Frontal cortex (tissue), 4 donors: ENCODE measurements around the gene TMEM134. TPM values are rescaled to one million over a fixed set of nuclear protein-coding genes. Genes with fewer than 3 reads are reported as not detected.
A peak's percentile ranks its signal among the peaks of the same experiment; 100 is the strongest.
"Not testable (repeated sequence)": the region's sequence is repeated elsewhere in the genome, so short reads cannot be mapped to it uniquely, and the experiment has no call there.

Experiments
- DNase-seq, 2 donors: peaks; one replicate each; pipeline ENCODE4 v3.0.0; 2012; ENCODE audit warnings: low spot score in 2 of 2
- FAIRE-seq: peaks from 2 replicates; lab custom pipeline; 2012; peaks lifted over from hg19 to GRCh38; lab: Jason Lieb, UNC
- total RNA-seq: library from RNA; depleted of rRNA; stranded (reverse); fragments of >200 nt; gene quantifications from one replicate; pipeline ENCODE4 v1.2.3, GENCODE V29; 2014
- donor health status: control.
- donor health status: control.
- donor health status: control.

TMEM134 gene
- total RNA-seq: 17.5 TPM

- DNase-seq: peak; percentile 96 to 97
- no peak for FAIRE-seq
These were observed at the start of gene TMEM134 for GRCh38 chr11:67468759-67469507. TSS of gene TMEM134 (minus strand) at chr11:67469251. CDS start at chr11:67469192, 59 bp downstream.

- DNase-seq (no peak), FAIRE-seq (no peak)
These were observed 48.9 kb upstream of the TMEM134 start for GRCh38 chr11:67517784-67518552.

DNA sequence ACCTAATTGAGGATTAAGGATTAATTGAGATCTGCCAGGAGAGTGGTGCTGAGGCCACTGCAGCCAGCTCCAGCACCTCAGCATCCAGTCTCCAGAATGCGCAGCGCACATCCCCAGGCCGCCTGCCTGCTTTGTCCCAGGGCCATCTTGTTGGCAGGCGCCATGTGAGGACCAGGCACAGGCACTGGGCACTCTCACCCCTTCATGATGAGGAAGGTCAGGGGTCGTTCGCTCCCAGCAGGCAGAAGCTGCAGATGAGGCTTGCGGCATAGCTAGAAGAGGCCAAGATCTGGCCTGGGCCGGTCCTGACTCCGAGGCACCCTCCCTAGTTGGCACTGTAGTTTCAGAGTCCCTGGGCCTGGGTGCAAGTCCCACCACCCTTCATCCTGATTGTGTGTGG is 47.8 kb upstream of the TMEM134 start:
- DNase-seq (no peak), FAIRE-seq (no peak)

- DNase-seq (no peak), FAIRE-seq (no peak)
These were observed 45.1 kb upstream of the TMEM134 start for GRCh38 chr11:67514116-67514515.

DNA sequence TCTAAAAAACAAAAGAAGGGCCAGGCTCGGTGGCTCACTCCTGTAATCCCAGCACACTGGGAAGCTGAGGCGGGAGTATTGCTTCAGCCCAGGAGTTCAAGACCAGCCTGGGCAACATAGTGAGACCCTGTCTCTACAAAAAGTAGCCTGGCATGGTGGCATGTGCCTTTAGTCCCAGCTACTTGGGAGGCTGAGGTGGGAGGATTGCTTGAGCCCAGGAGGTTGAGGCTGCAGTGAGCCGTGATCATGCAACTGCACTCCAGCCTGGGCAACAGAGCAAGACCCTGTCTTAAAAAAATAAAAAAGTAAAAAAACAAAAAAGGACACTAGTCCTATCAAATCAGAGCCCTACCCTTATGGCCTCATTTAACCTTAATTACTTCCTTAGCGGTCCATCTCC is 42.5 kb upstream of the TMEM134 start:
- DNase-seq, FAIRE-seq: not testable (repeated sequence)

DNA sequence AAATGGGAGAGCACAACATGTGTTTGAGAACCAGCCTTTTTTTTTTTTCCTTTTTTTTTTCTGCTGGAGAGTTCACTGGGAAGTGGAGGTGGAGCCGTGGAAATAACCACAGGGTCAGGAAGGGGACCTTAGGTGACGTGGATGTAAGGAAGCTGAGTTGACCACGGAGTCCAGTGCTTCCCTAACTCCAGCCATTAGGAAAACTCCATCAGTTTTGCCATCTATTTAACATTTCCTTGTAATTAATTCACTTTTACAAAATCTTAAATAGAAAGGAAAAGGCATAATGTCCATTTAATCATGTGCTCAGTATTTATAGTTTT is 40.9 kb upstream of the TMEM134 start:
- FAIRE-seq (no peak), DNase-seq (no peak)

DNA sequence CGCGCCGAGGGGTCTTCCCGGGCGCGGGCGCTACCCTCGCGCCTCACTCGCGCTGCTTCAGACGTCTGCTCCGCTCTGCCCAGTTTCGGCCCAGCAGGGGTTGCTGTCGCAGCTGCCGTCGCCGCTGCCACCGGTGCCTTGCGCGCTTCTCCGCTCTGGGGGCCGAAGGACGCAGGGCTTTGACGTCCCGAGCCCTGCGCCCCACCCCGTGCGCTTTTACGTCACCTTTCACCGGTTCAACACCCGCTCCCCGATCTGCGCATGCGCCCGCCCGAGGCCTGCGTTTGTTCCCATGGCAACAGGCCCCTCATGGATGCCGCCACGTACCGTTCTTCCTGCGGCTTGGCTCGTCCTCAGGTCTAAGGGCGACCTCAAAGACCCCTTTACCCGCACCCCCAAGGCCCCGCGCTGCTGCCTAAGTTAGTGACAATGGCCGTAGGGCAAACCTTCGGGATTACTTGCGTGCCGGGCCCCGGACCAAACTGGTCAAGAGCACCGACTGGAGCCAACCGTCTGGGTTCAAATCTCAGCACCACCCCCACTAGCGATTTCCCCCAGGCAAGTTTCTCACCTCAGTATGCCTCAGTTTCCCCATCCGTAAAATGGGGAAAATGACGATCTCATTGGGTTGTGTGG is 39.6 kb upstream of the TMEM134 start:
- DNase-seq (peak; percentile 92 to 99), FAIRE-seq (no peak)

DNA sequence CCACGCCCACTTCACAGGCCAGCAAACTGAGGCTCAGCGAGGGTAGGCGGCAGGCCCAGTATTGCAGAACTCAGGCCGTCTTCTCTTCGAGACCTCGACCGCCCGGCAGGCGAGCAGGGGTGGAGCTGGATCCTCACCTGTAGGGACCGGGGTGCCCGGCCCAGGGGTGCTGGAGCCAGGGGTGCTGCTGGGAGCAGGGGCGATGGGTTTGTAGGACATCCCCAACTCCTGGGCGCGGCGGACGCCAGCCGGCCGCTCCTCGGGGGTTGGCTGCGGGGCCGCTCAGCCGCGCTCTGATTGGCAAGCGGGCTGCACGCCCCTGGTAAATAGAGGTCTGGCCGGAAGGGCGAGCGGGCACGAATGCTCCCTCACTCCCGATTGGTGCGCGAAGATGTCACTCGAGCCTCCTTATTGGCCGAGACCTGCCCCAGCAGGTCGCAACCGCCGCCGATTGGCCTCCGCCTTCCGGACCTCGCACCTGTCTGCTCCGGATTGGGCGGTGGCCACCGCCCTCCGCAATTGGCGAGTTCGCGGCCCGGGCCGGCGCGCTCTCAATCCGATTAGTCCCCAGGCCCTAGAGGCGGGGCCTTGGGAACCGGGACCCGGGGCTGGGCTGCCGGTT is 38.9 kb upstream of the TMEM134 start, which contains the start of gene CDK2AP2:
Gene CDK2AP2, minus strand, starts transcription at position 299 of the 622 bp plus-strand sequence. Its CDS starts 80 bp downstream, at position 219.
- FAIRE-seq: peak; percentile 45

DNA sequence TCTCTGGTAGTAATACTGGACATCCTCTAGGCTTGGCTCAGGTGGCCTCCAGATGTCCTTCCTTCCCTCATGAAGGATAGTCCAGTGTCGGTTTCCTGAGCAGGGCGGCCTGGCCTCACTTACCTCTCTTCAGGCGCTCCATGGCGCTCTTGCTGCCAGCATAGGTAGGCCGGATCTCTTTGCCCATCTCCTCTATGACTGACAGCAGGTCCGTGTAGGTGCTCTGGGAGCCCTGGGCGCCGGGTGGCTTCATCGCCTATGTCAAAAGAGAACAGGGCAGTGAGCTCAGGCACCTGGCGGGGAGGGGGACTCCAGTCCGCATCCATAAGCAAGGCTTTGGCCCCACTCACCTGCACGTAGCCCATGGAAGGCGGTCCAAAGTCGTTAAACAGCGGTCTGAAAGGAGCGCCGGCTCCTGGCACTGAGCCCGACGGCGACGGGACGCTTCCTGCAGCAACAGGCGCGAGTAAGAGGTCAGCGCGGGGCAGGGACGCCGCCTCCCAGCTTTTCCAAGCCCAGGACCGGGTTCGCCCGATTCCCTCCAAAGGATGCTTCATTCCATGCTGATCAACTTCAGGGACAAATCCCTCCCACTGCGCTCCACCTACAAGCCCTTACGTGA is 38.3 kb upstream of the TMEM134 start:
- FAIRE-seq: no peak
- no peak for DNase-seq

More for the DNA sequence above, 38.9 kb upstream of the TMEM134 start, which contains the start of gene CDK2AP2:
- DNase-seq: peak; percentile 98

GRCh38 chr11:67506426-67507051 is 37.5 kb upstream of the TMEM134 start:
- no peak for DNase-seq
- no peak for FAIRE-seq

DNA sequence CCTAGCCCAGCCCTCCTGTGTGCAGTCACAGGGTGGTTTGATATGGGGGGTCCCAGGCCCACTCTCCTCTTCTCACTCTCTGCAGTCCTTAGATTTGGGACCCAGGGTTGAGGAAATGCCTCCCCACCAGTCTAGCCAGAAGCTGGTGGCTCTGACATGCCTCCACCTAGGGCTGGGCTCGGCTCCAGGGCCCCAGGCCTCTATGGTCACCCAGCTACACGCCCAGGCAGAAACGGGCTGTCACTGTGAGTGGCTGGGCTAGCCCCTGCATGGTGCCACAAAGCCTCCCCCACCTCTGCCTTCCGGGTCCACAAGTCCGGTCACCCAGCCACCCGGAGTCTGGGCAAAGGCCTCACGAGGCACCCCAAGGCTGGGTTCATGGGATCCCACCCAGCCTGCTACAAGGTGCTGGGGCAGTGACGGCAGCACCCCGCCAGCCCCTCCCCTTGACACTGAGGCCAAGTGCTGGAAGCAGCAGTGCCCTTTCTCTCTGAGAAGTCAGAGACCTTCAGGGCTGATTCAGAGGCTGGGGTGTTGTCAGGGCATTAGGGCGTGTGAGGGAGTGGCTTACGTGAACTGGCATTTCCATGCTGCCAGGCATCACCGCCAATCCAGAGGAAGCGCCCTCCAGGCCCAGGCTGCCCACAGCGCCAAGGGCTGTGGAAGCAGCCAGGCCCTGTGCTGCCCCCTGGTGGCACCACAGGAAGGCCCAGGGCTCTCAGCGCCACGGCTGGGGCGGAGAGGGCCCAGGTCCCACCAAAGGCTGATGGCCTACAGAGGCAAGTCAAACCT is 36.8 kb upstream of the TMEM134 start:
- DNase-seq (peak; percentile 88 to 91), FAIRE-seq (no peak)

DNA sequence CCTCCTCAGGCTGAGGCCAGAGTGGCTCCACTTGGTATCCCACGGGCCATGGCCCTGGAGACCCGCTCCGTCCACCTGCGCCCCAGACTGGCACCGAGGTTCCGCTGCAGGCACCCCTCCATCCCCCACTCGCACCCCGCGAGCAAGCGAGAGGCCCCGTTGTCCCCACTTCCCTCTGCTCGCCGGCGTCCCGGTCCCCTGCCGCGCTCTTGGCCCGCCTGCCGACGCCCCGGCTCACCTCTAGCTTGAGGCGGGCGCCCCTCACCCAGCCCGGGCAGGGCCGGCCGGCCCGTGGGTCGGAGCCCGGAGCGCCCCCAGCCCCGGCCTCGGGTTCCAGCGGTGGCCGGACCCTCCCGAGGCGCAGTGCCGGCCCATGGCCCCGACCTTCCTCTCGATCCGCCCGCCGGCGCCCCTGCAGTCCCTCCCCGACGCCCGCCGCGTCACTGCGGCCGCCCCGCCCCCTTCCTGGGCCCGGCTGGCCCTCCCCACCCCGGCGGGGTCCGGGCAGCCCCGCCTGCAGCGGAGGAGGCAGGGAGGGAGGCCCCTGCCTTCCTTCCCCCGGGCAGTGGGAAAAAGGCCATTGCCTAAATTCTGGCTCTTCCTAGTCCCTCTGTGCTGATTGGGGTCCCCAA is 36.0 kb upstream of the TMEM134 start, which contains the start of gene PITPNM1:
Gene PITPNM1, minus strand, starts transcription at position 414 of the 632 bp plus-strand sequence. CDS start 1,183 bp downstream, outside the sequence.
- FAIRE-seq (no peak), DNase-seq (peak; percentile 78 to 79)

DNA sequence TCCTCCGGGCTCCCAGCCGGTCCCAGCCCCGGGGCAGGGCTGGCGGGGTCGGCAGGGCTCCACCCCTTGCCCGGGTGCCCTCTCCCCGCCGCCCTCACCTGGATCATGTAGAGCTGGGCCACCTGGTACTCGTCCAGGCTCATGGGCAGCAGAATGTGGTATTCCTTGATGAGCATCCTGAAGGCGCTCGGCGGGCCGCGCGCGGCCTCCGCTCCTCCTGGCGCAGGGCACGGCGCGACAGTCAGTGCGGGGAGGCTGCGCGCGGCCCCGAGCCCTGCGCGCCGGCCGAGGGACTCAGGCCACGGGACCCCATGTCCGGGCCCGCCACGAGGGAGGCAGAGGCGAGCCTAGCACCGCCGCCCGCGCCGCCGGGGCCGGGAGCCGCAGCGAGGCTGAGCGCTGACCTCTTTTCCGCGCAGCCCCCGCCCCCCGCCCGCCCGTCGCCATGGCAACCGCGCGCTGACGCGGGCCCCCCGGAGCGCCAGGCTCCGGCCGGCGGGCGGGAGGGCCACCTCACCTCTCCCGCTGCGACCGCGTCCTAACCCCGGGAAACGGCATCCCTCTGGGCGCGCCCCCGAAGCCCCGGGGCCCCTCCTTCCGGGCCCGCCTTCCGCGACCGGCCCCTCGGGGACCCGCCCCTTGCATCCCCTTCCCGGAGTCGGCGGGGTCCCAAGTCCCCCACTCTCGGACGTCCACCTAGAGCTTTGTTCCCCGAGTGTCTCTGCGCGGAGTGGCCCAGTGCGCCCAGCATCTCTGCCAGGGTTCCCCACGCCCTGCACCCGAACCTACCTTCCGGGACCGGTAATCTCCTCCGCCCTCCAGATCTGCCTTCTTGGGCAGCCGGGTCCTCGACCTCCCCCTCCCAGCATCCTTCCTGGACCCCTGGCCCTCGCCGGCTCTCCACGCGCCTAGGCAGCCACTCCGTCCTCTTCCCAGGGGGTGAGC is 35.2 kb upstream of the TMEM134 start:
- FAIRE-seq: no peak
- peak; percentile 70 to 81 for DNase-seq

- FAIRE-seq (no peak), DNase-seq (no peak)
These were observed 34.3 kb upstream of the TMEM134 start for GRCh38 chr11:67503119-67504004.

- no peak for FAIRE-seq
- no peak for DNase-seq
These were observed 33.4 kb upstream of the TMEM134 start for GRCh38 chr11:67502328-67502979.
